Measurements from ENCODE around the gene FTH1. TPM values are rescaled to one million over a fixed set of nuclear protein-coding genes. Genes with fewer than 3 reads are reported as not detected.

Gene FTH1
- total RNA-seq, 2 donors from 2014 or later = 5,286 to 5,395 TPM

GRCh38 chr11:61928606-61929005, 38.8 kb downstream of the FTH1 start:
- Histone ChIP-seq H3K9me3 (no peaks in the 10 kb centered on the region), H3K9ac (ENCODE audit: low read depth in 2 of 2, low read length in 2 of 2) (no peak overlapping the region), H3K27me3 (no peaks in the 10 kb centered on the region), H3K4me3 (no peak overlapping the region), H3K36me3 (no peaks in the 10 kb centered on the region), H3K27ac (no peak overlapping the region), H3K4me1 (no peaks in the 10 kb centered on the region)
- DNase-seq = no peak
- TF ChIP-seq CTCF (IDR thresholded peaks at IDR 0.05) = no peak
- intact Hi-C loops (cut with DNase I) = no loop called here

GRCh38 chr11:61927501-61927900, 39.9 kb downstream of the FTH1 start:
- no peak for DNase-seq
- no peaks in the 10 kb centered on the region for H3K36me3 ChIP-seq
- H3K9ac ChIP-seq (ENCODE audit: low read depth in 2 of 2, low read length in 2 of 2) = no peak overlapping the region
- H3K27me3 ChIP-seq = no peaks in the 10 kb centered on the region
- no peak overlapping the region for H3K4me3 ChIP-seq
- no peak overlapping the region for H3K27ac ChIP-seq
- no peaks in the 10 kb centered on the region for H3K9me3 ChIP-seq
- no peak for TF ChIP-seq CTCF (IDR thresholded peaks at IDR 0.05)
- H3K4me1 ChIP-seq = no peaks in the 10 kb centered on the region
- intact Hi-C loops (cut with DNase I) = no loop called here

- H3K4me3 ChIP-seq = no peak overlapping the region
- no peak overlapping the region for H3K27ac ChIP-seq
- H3K9ac ChIP-seq (ENCODE audit: low read depth in 2 of 2, low read length in 2 of 2) = no peak overlapping the region
- H3K27me3 ChIP-seq = no peaks in the 10 kb centered on the region
- no peaks in the 10 kb centered on the region for H3K4me1 ChIP-seq
- intact Hi-C loops (cut with DNase I) = no loop called here
- TF ChIP-seq CTCF (IDR thresholded peaks at IDR 0.05) = no peak
- DNase-seq = no peak
- no peaks in the 10 kb centered on the region for H3K9me3 ChIP-seq
- no peaks in the 10 kb centered on the region for H3K36me3 ChIP-seq
Observed at GRCh38 chr11:61926235-61926634, 41.2 kb downstream of the FTH1 start.

GRCh38 chr11:61925736-61926135, 41.7 kb downstream of the FTH1 start:
- intact Hi-C loops (cut with DNase I) = no loop called here
- TF ChIP-seq CTCF (IDR thresholded peaks at IDR 0.05) = no peak
- DNase-seq = no peak
- Histone ChIP-seq H3K36me3 (no peaks in the 10 kb centered on the region), H3K27me3 (no peaks in the 10 kb centered on the region), H3K4me3 (no peak overlapping the region), H3K9ac (ENCODE audit: low read depth in 2 of 2, low read length in 2 of 2) (no peak overlapping the region), H3K9me3 (no peaks in the 10 kb centered on the region), H3K4me1 (no peaks in the 10 kb centered on the region), H3K27ac (no peak overlapping the region)

GRCh38 chr11:61924064-61924455, 43.4 kb downstream of the FTH1 start:
- H3K27ac ChIP-seq = peak overlapping the region; percentile 64
- no peaks in the 10 kb centered on the region for H3K4me1 ChIP-seq
- H3K36me3 ChIP-seq = no peaks in the 10 kb centered on the region
- H3K4me3 ChIP-seq = no peak overlapping the region
- H3K27me3 ChIP-seq = peaks cover 5% of the 10 kb centered on the region
- no peak overlapping the region for H3K9ac ChIP-seq (ENCODE audit: low read depth in 2 of 2, low read length in 2 of 2)
- H3K9me3 ChIP-seq = no peaks in the 10 kb centered on the region
- no peak for TF ChIP-seq CTCF (IDR thresholded peaks at IDR 0.05)
- intact Hi-C loops (cut with DNase I) = no loop called here
- DNase-seq = no peak

All from colonic mucosa (tissue), 4 donors.